Right lobe of liver (tissue), 4 donors: ENCODE results near the gene HOXC10.

ENCODE experiments used
- CTCF ChIP-seq, 4 donors: fragments of 200-600 bp in 3 of 4; fragments of 450-650 bp in 1 of 4; IDR thresholded peaks; one replicate each; pipeline versions ENCODE4 v1.5.1 to v1.8.0; 2016 to 2022; ENCODE audit warnings: antibody characterized with exemption in 4 of 4, mild to moderate bottlenecking in 2 of 4
- POLR2A ChIP-seq: fragments of 450-650 bp; IDR thresholded peaks from one replicate; pipeline ENCODE4 v1.6.1; 2017; ENCODE audit warnings: antibody characterized with exemption, mild to moderate bottlenecking
- donor health status: DM: no; HTN: no; CAD: no.
- donor health status: DM: no; HTN: no; CAD: no.
- donor health status: DM: no; HTN: yes; CAD: no.

GRCh38 chr12:54010053-54010971 is 25.4 kb downstream of the HOXC10 start:
- no peak for TF ChIP-seq CTCF (IDR thresholded peaks at IDR 0.05)
- no peak for TF ChIP-seq POLR2A
